ES-I3 (cell line): ENCODE data around the gene PODXL.

Experiments used
- H3K36me3 ChIP-seq: 2 replicates; pipeline ENCODE4 v1.6.1; 2013; ENCODE audit warnings: mild to moderate bottlenecking, low read length, control low read depth, moderate library complexity; ENCODE audit not compliant: insufficient read depth
- H3K4me1 ChIP-seq: 2 replicates; pipeline ENCODE4 v1.6.1; 2013; ENCODE audit warnings: mild to moderate bottlenecking, control low read depth, low read length; ENCODE audit not compliant: insufficient read depth
- H3K9ac ChIP-seq: 2 replicates; pipeline ENCODE4 v1.6.1; 2013; ENCODE audit warnings: low read depth, mild to moderate bottlenecking, low read length, moderate library complexity
- H3K9me3 ChIP-seq: 2 replicates; pipeline ENCODE4 v1.6.1; 2013; ENCODE audit warnings: mild to moderate bottlenecking, low read length, moderate library complexity; ENCODE audit not compliant: control insufficient read depth, insufficient read depth

Gene PODXL

DNA sequence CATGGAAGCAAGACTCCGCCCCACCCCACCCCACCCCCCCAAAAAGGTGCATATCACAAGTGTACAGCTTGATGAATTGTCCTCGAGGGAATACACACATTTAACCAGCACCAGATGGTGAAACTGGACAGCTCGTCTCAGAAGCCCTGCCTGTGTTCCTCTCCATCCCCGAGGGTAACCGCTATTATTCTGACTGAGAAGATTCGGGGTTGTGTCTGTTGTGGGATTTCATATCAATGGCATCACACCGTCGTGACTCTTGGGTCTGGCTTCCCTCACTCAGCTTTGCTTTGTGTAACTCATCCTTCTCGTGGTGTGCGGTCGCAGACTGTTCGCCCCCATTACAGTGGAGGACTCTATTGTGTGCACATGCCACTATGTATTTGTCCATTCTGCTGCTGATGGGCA is 18.9 kb downstream of the PODXL start:
- Histone ChIP-seq H3K36me3 (peaks cover 15% of the 10 kb centered on the region; the same call in 1 of the 2 replicates), H3K9me3 (no peaks in the 10 kb centered on the region), H3K4me1 (peaks cover 50% of the 10 kb centered on the region), H3K9ac (no peak overlapping the region)

DNA sequence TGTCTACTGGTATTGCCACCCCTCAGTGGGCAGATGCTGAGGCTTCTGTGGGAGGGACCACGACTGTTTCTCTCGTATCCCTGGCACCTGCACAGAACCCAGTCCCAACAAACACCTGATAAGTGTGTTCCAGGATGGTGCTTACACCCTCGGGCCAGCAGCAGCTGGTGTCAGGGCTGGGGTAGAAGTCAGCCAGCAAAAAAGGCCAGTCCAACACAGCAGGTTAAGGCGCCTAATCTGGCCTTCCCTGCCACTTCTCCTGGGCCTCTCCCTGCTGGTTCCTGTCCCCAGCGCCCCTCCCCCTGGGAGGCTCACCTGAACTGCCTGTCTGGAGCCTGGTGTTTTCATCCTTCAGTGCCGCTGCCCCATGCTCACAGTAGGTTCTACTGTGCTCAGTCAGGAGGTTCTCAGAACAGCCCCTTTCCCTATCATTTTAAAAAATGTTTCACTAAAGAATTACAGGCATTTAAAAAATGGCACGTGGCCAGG is 20.0 kb downstream of the PODXL start:
- no peak overlapping the region for H3K9ac ChIP-seq
- peaks cover 40% of the 10 kb centered on the region for H3K4me1 ChIP-seq
- H3K9me3 ChIP-seq = no peaks in the 10 kb centered on the region
- peaks cover 15% of the 10 kb centered on the region; the same call in 1 of the 2 replicates for H3K36me3 ChIP-seq

DNA sequence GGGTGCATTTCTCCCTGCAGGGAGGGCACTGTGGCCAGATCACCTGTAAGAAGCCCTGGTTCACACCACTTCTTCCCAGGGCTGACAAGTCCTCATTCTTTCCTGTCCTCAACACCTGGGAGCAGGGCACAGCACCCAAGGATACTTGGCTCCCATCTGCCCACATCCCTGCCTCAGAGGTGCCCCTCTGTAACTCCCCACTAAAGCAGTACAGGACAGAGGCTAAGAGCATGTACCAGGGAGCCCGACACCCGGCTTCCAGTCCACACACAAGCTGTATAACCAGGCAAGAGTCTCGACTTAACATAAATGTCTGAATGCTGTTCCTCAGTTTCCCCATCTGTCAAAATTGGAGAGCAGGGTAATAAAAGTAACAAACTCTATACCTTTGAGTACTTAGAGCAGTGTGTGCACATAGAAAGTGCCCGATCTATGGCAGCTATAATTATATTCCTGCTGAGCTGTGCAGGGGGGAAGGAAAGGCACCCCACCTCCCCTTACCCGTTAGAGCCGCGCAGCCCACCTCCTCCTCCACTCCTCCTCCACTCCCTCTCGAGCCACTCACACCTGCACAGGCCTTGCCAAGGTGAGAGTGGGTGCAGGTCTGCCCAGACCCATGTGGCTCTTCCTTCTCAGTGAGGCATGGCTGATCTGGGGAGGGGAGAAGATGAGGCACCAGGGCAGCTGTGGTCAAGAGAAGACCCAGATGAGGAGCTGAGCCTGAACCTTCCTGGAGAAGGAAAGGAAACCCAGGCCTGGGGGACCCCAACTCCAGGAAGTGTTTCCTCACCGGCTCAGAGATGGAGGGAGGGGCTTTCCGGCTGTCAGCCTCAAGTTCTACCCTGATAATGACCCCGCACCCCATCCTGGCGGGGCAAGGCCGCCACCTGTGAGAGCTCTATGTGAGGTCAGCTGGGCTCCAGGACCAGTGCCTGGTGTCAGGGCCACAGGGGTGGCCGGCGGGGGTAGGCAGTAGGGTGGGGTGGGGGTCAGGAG is 22.6 kb downstream of the PODXL start:
- H3K9ac ChIP-seq = no peak overlapping the region
- no peaks in the 10 kb centered on the region for H3K9me3 ChIP-seq
- peaks cover 32% of the 10 kb centered on the region for H3K4me1 ChIP-seq
- peaks cover 6% of the 10 kb centered on the region; the same call in 1 of the 2 replicates for H3K36me3 ChIP-seq

DNA sequence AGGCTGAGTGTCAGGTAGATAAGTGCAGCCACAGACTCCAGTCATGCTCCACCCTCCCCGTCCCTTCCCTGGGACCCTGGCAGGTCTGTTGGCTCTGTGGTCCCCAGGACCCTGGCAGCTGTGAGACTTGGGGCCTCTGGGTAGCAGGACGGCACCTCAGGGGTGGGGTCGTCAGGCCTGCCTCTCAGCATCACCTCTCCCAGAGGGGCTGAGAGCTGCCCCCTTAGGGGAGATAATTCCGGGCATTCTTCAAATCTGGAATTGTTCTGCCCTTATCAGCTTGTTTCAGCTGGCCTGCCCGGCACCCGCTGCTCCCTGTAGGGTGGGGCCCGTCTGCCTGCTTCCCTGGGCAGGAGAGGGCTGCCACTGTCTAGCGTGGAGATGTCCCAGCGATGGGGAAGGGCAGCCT is 23.3 kb downstream of the PODXL start:
- H3K4me1 ChIP-seq = peaks cover 28% of the 10 kb centered on the region
- no peaks in the 10 kb centered on the region for H3K9me3 ChIP-seq
- H3K9ac ChIP-seq = no peak overlapping the region
- H3K36me3 ChIP-seq = peaks cover 8% of the 10 kb centered on the region

DNA sequence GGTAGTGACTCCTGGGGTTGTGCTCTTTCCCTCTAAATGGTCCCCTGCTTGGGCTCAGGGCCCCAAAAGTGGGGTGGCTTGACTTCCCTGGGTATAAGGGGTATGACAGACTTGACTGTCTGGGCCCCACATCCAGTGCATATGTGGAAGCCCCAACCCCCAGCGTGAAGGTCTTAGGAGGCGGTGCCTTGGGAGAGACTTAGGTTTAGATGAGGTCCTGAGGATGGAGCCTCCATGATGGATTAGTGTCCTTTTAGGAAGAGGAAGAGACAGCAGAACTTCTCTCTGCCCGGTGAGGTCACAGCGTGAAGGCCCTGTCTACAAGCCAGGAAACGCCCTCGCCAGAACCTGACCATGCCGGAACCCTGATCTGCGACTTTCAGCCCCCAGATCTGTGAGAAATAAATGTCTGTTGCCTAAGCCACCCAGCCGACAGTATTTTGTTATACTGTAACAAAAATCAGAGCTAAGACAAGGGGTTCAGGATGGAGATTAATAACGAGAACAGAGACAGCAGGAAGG is 23.8 kb downstream of the PODXL start:
- peaks cover 7% of the 10 kb centered on the region for H3K36me3 ChIP-seq
- no peaks in the 10 kb centered on the region for H3K9me3 ChIP-seq
- no peak overlapping the region for H3K9ac ChIP-seq
- peaks cover 25% of the 10 kb centered on the region for H3K4me1 ChIP-seq

DNA sequence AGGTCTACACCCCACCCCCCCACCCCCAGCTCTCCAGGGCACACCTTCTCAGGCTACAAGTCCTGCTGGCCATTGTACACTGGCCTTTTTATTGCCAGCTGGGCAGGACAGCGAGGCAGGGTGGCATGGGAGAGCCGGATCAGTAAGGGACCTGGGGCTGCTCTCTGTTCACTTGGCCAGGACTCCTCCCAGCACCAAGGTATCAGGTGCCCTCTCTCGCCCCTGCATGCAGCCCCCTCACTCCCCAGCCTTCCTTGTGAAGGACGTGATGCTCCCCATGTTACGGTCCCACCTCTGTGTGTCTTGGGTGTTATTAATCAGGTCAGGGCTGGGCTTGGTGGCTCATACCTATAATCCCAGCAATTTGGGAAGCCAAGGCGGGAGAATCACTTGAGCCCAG is 26.3 kb downstream of the PODXL start:
- no peaks in the 10 kb centered on the region for H3K9me3 ChIP-seq
- H3K4me1 ChIP-seq = peaks cover 22% of the 10 kb centered on the region
- H3K9ac ChIP-seq = no peak overlapping the region
- peaks cover 2% of the 10 kb centered on the region for H3K36me3 ChIP-seq

DNA sequence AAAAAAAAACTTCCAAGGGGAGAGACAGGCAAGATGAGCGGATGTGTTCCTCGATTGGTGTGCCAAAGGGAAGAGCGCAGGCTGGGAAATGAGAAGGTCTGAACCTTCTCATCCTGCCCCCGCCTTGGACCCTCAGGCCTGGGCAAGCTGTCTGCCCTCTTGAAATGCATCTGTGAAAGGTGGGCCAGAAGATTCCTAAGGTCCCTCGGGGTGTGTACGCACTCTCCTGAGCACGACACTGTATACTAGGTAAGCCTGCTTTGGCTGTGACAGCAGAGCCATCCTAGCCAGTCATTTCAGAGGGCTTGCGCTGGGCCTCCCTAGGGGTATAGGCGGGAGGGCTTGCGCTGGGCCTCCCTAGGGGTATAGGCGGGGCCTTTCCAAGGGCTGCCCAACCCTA is 26.8 kb downstream of the PODXL start:
- no peaks in the 10 kb centered on the region for H3K9me3 ChIP-seq
- peaks cover 2% of the 10 kb centered on the region for H3K36me3 ChIP-seq
- H3K4me1 ChIP-seq = peaks cover 19% of the 10 kb centered on the region; the same call in 1 of the 2 replicates
- no peak overlapping the region for H3K9ac ChIP-seq

DNA sequence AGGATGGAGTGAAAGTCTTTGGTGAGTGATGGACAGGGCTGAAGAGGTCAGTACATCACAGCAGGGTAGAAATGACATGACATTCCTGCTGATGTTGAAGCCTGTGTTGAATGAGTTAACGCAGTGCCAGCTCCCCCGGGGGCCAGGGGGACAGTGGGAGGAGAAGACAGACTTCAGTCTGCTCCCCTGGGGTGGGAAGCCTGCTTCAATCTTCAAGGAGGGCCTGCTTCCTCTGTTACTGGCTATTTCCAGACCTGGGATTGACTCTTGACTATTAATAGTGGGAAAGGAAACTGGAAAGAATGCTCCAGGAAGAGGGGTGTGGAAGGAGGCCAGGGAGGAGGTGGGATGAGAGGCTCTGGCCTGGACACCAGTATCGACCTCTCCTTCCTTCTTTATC is 27.2 kb downstream of the PODXL start:
- Histone ChIP-seq H3K36me3 (peaks cover 2% of the 10 kb centered on the region), H3K9ac (no peak overlapping the region), H3K4me1 (peaks cover 19% of the 10 kb centered on the region), H3K9me3 (no peaks in the 10 kb centered on the region)

DNA sequence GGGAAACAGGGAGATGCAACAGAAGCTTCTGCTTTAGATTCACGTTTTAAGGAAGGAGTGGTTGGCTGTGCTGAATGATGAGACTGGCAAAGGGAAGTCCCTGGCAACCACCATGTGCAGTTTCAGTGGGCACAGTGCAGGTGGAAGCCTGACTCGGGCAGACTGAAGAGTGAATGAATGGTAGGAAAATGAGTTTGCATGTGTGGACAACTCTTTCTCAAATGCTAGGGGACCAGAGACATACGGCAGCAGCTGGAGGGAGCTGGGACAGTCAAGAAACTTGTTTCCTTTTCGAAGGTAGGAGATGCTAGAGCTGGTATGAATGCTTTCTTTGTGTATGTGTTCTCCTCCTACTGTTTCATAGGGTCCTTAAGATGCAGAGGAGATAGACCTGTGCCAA is 29.0 kb downstream of the PODXL start:
- peaks cover 23% of the 10 kb centered on the region for H3K4me1 ChIP-seq
- H3K36me3 ChIP-seq = peaks cover 2% of the 10 kb centered on the region
- no peak overlapping the region for H3K9ac ChIP-seq
- no peaks in the 10 kb centered on the region for H3K9me3 ChIP-seq

DNA sequence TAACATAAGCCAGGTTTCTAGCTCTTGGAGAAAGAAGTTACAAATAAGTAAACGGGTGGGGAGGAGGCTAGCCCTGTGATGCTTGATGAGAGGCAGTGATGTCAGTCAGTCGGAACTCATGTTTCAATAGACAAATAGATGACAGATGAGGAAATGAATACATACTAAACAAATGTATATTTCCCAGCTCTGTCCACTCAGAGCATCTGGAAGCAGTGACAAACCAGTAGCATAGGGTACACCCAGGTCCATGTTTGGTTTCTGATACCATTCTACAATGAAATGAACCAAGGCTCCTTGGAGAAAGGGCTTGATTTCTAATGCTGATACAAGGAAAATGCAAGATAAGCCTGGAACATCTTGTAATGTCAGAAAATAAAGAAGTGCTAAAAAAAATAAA is 30.6 kb downstream of the PODXL start:
- no peaks in the 10 kb centered on the region for H3K9me3 ChIP-seq
- H3K9ac ChIP-seq = no peak overlapping the region
- H3K4me1 ChIP-seq = peaks cover 25% of the 10 kb centered on the region
- peaks cover 2% of the 10 kb centered on the region; the same call in 1 of the 2 replicates for H3K36me3 ChIP-seq

DNA sequence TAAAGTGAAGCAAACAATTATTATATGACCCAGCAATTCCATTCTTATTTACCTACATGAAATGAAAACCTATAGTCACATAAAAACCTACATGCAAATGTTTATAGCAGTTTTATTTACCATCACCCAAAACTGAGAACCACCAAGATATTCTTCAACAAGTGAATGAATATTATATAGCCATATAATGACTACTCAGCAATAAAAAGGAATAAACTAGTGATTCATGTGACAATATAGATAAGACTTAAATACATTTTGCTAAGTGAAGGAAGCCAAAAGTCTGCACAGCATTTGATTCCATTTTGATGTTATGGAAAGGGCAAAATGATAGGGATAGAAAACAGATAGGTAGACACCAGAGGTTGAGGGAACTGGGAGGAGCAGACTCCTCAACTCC is 31.7 kb downstream of the PODXL start:
- H3K4me1 ChIP-seq = peaks cover 34% of the 10 kb centered on the region
- H3K36me3 ChIP-seq = peaks cover 2% of the 10 kb centered on the region; the same call in 1 of the 2 replicates
- no peak overlapping the region for H3K9ac ChIP-seq

DNA sequence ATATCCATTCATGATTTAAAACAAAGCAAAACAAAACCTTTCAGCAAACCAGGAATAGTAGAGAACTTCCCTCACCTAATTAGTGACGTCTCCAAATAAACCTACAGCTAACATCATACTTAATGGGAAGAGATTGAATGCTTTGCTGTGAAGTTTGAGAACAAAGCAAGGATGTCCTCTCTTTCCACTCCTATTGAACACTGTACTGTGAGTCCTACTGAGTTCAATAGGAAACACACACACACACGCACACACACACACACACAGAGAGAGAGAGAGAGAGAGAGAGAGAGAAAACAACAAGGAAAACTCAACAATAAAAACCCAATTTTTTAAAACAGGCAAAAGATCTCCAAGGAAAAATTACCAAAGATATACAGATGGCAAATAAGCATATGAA is 32.3 kb downstream of the PODXL start:
- Histone ChIP-seq H3K9me3 (no peaks in the 10 kb centered on the region), H3K4me1 (peaks cover 30% of the 10 kb centered on the region)

More for the DNA sequence above, 31.7 kb downstream of the PODXL start:
- no peaks in the 10 kb centered on the region for H3K9me3 ChIP-seq

DNA sequence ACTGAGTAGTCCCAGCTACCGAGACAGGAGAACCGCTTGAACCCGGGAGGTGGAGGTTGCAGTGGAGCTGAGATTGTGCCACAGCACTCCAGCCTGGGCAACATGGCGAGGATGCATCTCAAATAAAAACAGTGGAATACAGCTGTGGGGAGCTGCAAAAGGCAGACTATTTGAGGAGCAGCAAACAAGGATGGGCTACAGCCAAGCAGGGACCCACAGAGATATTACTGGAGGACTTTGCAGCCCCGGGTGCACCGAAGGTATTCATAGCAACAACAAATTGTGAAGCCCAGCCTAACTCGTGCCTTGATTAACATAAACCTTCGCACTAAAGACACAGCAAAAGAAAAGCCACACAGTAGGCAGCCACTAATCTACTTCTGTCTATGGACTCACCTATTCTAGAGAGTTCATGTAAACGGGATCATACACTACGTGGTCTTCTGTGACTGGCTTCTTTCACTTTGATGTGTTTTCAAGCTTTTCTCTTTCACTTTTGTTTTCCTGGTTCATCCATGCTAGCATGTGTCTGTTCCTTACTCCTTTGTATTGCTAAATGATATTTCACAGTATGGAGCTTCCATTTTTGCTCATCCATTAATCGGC is 34.0 kb downstream of the PODXL start:
- no peaks in the 10 kb centered on the region for H3K9me3 ChIP-seq
- H3K4me1 ChIP-seq = peaks cover 27% of the 10 kb centered on the region
- no peak overlapping the region for H3K9ac ChIP-seq
- H3K36me3 ChIP-seq = peaks cover 6% of the 10 kb centered on the region; the same call in 1 of the 2 replicates

More for the DNA sequence above, 32.3 kb downstream of the PODXL start:
- H3K36me3 ChIP-seq = peaks cover 3% of the 10 kb centered on the region; the same call in 1 of the 2 replicates
- H3K9ac ChIP-seq = no peak overlapping the region

DNA sequence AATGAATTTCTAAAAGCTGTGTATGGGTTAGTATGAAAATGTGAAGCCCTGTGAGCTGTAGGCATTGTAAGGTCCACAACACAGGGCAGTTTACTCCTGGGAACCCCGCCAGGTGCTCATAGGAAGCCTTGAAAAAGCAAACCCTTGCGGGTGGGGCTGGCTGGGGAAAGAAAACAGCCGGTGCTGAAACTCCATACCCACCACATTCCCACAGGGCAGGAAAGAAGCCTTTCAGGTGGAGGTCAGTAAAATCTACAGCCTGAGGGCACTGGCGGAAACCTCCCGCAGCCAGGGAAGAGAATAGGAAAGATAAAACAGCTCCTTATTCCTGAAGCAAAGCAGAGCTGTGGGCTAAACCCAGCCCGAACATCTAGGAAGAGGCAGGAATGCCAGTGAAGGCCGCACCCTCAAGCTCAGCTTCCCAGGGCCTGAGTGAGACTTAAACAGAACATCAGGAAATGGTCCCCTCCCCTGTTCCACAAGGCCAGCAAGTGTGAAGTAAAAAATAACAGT is 34.7 kb downstream of the PODXL start:
- H3K9me3 ChIP-seq = no peaks in the 10 kb centered on the region
- peaks cover 8% of the 10 kb centered on the region; the same call in 1 of the 2 replicates for H3K36me3 ChIP-seq
- H3K4me1 ChIP-seq = peaks cover 31% of the 10 kb centered on the region
- H3K9ac ChIP-seq = no peak overlapping the region
